ENCODE measurements around the gene P2RY12. TPM values are rescaled to one million over a fixed set of nuclear protein-coding genes. Genes with fewer than 3 reads are reported as not detected.

The P2RY12 gene
- total and polyA plus RNA-seq, 7 donors: 0.13 to 1.1 (median 0.36) TPM; not detected in 1

DNA sequence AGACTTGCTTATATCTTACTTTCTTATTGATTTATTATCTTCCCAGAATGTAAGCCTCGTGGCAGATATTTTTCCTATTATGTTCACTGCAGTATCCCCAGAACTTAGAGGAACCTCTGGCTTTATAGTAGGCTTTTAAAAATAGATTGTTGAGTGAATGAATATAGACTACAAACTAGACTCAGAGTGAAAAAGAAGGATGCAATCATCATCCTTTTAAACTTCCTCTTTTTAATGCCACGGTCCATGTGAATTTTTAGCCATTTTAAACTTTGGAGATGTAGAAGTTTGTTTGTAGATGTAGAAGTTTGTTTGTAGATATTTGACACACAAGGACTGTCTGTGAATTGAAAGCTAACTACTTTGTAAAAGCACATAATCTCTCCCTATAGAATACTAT lies 7.2 kb upstream of the P2RY12 start:
- no peaks in the 10 kb centered on the region for H3K9me3 ChIP-seq
- intact Hi-C loops (cut with DNase I): loop anchor here in 1 of 2 donors (1.0 kb wide), 1 partner anchor 7 kb away; the partner anchor contains the start of gene P2RY12
- no peaks in the 10 kb centered on the region for H3K27me3 ChIP-seq (ENCODE audit: insufficient read depth in 3 of 3, low read length in 2 of 3)
- ATAC-seq: no peak
- WGBS, 3 donors: 73 to 83% (median 82%) methylated on average over 2 of the region's 2 CpGs
- H3K36me3 ChIP-seq (ENCODE audit: insufficient read depth in 1 of 2, low read depth in 1 of 2): no peaks in the 10 kb centered on the region
- TF ChIP-seq, protein P1, sequence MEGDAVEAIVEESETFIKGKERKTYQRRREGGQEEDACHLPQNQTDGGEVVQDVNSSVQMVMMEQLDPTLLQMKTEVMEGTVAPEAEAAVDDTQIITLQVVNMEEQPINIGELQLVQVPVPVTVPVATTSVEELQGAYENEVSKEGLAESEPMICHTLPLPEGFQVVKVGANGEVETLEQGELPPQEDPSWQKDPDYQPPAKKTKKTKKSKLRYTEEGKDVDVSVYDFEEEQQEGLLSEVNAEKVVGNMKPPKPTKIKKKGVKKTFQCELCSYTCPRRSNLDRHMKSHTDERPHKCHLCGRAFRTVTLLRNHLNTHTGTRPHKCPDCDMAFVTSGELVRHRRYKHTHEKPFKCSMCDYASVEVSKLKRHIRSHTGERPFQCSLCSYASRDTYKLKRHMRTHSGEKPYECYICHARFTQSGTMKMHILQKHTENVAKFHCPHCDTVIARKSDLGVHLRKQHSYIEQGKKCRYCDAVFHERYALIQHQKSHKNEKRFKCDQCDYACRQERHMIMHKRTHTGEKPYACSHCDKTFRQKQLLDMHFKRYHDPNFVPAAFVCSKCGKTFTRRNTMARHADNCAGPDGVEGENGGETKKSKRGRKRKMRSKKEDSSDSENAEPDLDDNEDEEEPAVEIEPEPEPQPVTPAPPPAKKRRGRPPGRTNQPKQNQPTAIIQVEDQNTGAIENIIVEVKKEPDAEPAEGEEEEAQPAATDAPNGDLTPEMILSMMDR (IDR thresholded peaks at IDR 0.05): no peak
- no peak overlapping the region for H3K27ac ChIP-seq
- H3K4me1 ChIP-seq: no peaks in the 10 kb centered on the region
- no peak for DNase-seq
- no peak overlapping the region for H3K4me3 ChIP-seq

DNA sequence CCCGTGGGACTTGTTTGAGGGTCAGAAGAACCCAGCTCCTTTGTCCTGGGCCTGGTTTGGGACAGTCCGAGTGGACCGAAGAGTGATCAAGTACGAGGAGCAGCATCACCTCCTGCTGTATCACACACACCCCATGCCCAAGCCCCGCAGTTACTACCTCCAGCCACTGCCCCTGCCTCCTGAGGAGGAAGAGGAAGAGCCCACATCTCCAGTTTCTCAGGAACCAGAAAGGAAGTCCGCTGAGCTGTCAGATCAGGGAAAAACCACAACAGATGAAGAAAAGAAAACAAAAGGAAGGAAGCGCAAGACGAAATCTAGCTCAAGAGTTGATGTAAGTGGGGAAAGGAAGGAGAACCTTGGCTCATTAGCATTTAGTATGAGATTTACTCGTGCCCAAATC lies 3.3 kb upstream of the P2RY12 start:
- Histone ChIP-seq H3K4me3 (no peak overlapping the region), H3K27ac (no peak overlapping the region), H3K9me3 (no peaks in the 10 kb centered on the region), H3K27me3 (ENCODE audit: insufficient read depth in 3 of 3, low read length in 2 of 3) (no peaks in the 10 kb centered on the region), H3K4me1 (no peaks in the 10 kb centered on the region), H3K36me3 (ENCODE audit: insufficient read depth in 1 of 2, low read depth in 1 of 2) (no peaks in the 10 kb centered on the region)
- intact Hi-C loops (cut with DNase I): no loop called here
- TF ChIP-seq, protein P1 (IDR thresholded peaks at IDR 0.05): no peak
- DNase-seq (no peak), ATAC-seq (no peak)
- 88 to 91% (median 89%) methylated on average over 9 of the region's 9 CpGs for WGBS, 3 donors

DNA sequence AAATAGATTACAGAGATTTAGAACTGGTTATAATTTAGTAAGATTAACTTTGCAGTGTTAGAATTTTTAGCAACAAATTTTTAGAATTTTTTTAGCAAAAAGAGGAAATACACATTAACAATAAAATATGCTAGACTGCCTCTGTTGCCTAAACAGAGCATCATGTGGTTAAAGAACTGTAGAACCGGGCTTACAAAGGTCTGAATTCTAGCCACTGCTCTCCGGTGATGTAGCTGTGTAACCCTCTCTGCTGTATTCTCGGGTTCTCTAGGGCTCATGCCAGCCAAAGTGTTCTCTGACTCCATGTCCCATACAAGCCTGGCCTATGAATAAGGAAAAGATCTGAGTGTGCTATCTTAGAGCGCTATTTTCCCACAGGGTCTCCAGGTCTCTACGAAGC lies 2.9 kb upstream of the P2RY12 start:
- DNase-seq: no peak

DNA sequence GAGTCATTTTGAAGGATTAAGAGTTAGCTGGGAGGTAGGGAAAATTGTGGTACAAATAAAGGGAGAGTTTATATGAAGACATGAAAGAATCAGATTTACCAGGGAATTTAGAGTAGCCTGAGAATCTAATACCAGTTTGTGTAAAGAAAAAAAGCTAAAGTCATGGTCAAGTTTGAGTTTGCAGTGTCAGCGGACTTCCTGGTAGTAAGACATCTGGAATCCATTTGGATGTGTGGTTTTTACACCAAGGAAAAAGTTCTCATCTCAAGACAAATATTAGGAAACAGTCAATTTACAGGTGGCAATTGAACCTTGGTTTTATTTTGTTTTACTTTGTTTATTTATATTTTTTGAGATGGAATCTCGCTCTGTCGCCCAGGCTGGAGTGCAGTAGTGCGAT lies 1.5 kb upstream of the P2RY12 start:
- H3K9me3 ChIP-seq: no peaks in the 10 kb centered on the region
- TF ChIP-seq, protein P1 (IDR thresholded peaks at IDR 0.05): no peak
- no peak overlapping the region for H3K4me3 ChIP-seq
- no peaks in the 10 kb centered on the region for H3K36me3 ChIP-seq (ENCODE audit: insufficient read depth in 1 of 2, low read depth in 1 of 2)
- 80 to 95% (median 93%) methylated on average over 4 of the region's 4 CpGs for WGBS, 3 donors
- intact Hi-C loops (cut with DNase I): no loop called here
- ATAC-seq: no peak
- no peak for DNase-seq
- no peaks in the 10 kb centered on the region for H3K4me1 ChIP-seq
- H3K27ac ChIP-seq: no peak overlapping the region
- no peaks in the 10 kb centered on the region for H3K27me3 ChIP-seq (ENCODE audit: insufficient read depth in 3 of 3, low read length in 2 of 3)

More for the DNA sequence above, 2.9 kb upstream of the P2RY12 start:
- no peaks in the 10 kb centered on the region for H3K4me1 ChIP-seq
- no peaks in the 10 kb centered on the region for H3K27me3 ChIP-seq (ENCODE audit: insufficient read depth in 3 of 3, low read length in 2 of 3)
- no peaks in the 10 kb centered on the region for H3K9me3 ChIP-seq
- H3K4me3 ChIP-seq: no peak overlapping the region
- intact Hi-C loops (cut with DNase I): no loop called here
- TF ChIP-seq, protein P1 (IDR thresholded peaks at IDR 0.05): no peak
- no peaks in the 10 kb centered on the region for H3K36me3 ChIP-seq (ENCODE audit: insufficient read depth in 1 of 2, low read depth in 1 of 2)
- no peak overlapping the region for H3K27ac ChIP-seq
- no peak for ATAC-seq
- WGBS, 3 donors: 83 to 89% (median 88%) methylated on average over 5 of the region's 5 CpGs

DNA sequence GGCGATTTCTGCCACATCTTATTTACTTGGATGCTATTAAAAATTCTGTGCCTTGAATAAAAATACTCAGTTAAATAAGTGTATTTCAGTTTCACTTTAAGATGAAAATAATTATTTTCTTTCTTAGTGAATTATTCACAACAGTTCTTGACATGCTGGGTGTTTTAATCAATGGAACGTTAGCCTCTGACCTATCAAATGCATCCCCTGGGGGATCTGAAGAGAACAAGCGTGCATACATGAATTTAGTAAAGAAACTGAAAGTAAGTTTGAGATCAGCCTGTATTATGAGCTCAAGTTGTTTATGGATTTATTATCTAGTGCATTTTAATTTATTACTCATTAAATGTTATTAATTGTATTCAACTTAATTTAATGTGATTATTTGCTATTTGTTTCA lies 597 bp downstream of the P2RY12 start:
- Histone ChIP-seq H3K9me3 (no peaks in the 10 kb centered on the region), H3K27ac (no peak overlapping the region), H3K36me3 (ENCODE audit: insufficient read depth in 1 of 2, low read depth in 1 of 2) (no peaks in the 10 kb centered on the region), H3K4me1 (no peaks in the 10 kb centered on the region), H3K4me3 (peak overlapping the region; percentile 19), H3K27me3 (ENCODE audit: insufficient read depth in 3 of 3, low read length in 2 of 3) (no peaks in the 10 kb centered on the region)
- TF ChIP-seq, protein P1 (IDR thresholded peaks at IDR 0.05): no peak
- 39 to 58% (median 40%) methylated on average over 3 of the region's 3 CpGs for WGBS, 3 donors
- DNase-seq: no peak
- intact Hi-C loops (cut with DNase I): loop anchor here in 1 of 2 donors (1.0 kb wide), 1 partner anchor 8 kb away; no protein-coding TSS in a partner anchor
- ATAC-seq: no peak
